Heart left ventricle (tissue), 16 donors: ENCODE data around the gene YWHAH. TPM values are rescaled to one million over a fixed set of nuclear protein-coding genes. Genes with fewer than 3 reads are reported as not detected.

Experiments
- ATAC-seq, 4 donors: fragments of 200-7000 bp; cut with Tn5 transposase; one replicate each; pipeline ENCODE4 v1.9.1; 2020 to 2022; ENCODE audit warnings: moderate library complexity in 4 of 4, mild to moderate bottlenecking in 3 of 4, moderate number of reproducible peaks in 1 of 4
- DNase-seq, 5 donors: peaks; one replicate each; pipeline ENCODE4 v3.0.0-alpha.2; 2020
- H3K27ac ChIP-seq, 12 donors: fragments of 200-600 bp; sonication (generic) in 4 of 12; one replicate each; pipeline versions ENCODE4 v1.5.0 to v1.8.0; 2016 to 2022; ENCODE audit warnings: mild to moderate bottlenecking in 2 of 12
- H3K27me3 ChIP-seq, 9 donors: fragments of 200-600 bp; sonication (generic) in 2 of 9; one replicate each; pipeline versions ENCODE4 v1.5.1 to v1.8.0; 2016 to 2022; ENCODE audit warnings: mild to moderate bottlenecking in 3 of 9
- H3K36me3 ChIP-seq, 9 donors: fragments of 200-600 bp; sonication (generic) in 2 of 9; one replicate each; pipeline versions ENCODE4 v1.5.0 to v1.8.0; 2018 to 2022; ENCODE audit warnings: mild to moderate bottlenecking in 2 of 9
- H3K4me1 ChIP-seq, 12 donors: fragments of 200-600 bp; sonication (generic) in 4 of 12; one replicate each; pipeline versions ENCODE4 v1.5.0 to v1.8.0; 2016 to 2022; ENCODE audit warnings: mild to moderate bottlenecking in 3 of 12
- H3K4me3 ChIP-seq, 12 donors: fragments of 200-600 bp; sonication (generic) in 4 of 12; one replicate each; pipeline versions ENCODE4 v1.5.0 to v1.8.0; 2017 to 2022; ENCODE audit warnings: mild to moderate bottlenecking in 9 of 12, moderate library complexity in 4 of 12
- H3K9me3 ChIP-seq, 12 donors: fragments of 200-600 bp; sonication (generic) in 4 of 12; one replicate each; pipeline versions ENCODE4 v1.5.0 to v1.8.0; 2016 to 2022; ENCODE audit warnings: mild to moderate bottlenecking in 1 of 12
- CTCF ChIP-seq, 12 donors: fragments of 200-600 bp; sonication (generic) in 4 of 12; IDR thresholded peaks; one replicate each; pipeline versions ENCODE4 v1.5.0 to v1.8.0; 2018 to 2022; ENCODE audit warnings: antibody characterized with exemption in 12 of 12, mild to moderate bottlenecking in 5 of 12
- POLR2A ChIP-seq, 2 donors: fragments of 450-650 bp; IDR thresholded peaks; one replicate each; pipeline ENCODE4 v1.6.1; 2017; ENCODE audit warnings: antibody characterized with exemption in 2 of 2, mild to moderate bottlenecking in 2 of 2, moderate library complexity in 2 of 2
- WGBS, 4 donors: extraction: QIAGEN DNeasy Blood & Tissue Kit in 2 of 4; methylation state at CpG; one replicate each; pipeline versions ENCODE4 v1.1.5 to v1.1.7; 2013 to 2018; 5-methylcytosine and 5-hydroxymethylcytosine counted together
- intact Hi-C, 10 donors: fragments of 100-400 bp; cut with DNase I; formaldehyde crosslinking; loops; one replicate each; pipeline versions ENCODE4 v1.11.1 to v1.14.2; 2022
- polyA plus RNA-seq, 2 donors: library from polyadenylated mRNA; stranded (reverse); fragments of 200-250 nt; gene quantifications; one replicate each; pipeline ENCODE4 v1.2.3, GENCODE V29; 2013
- total RNA-seq, 9 donors: library from RNA; depleted of rRNA in 2 of 9; stranded (reverse); fragments of >200 nt in 2 of 9; fragmentation: NEBNext Ultra II Directional in 3 of 9; extraction: Animal tissue kit (Norgen Biotek cat#: 25700) in 3 of 9; gene quantifications; one replicate each; pipeline versions ENCODE4 v1.1.0 to v1.2.4, GENCODE V29; 2016 to 2023
- donor health status: ischemic (EF 13 %, LVEDD 7.1; RV severe dilation, severe dysfunction).
- donor health status: healthy with polysubstance abuse.
- donor health status: DM: no; HTN: yes; CAD: no.
- donor health status: DM: no; HTN: no; CAD: no.
- donor health status: ischemic (EF 25% LVEDD 6.9; RV normal size, moderate dysfunction).
- donor health status: ischemic (EF 25% LVEDD 5.7; RV mildly dilated, moderate dysfunction).
- donor health status: healthy.
- donor health status: DM: yes; HTN: yes; CAD: no.
- donor health status: ischemic (EF 35%, LVEDD 5.7; RV mildly dilated, moderate dysfunction).
- donor health status: nonischemic (EF 11% LVEDD 7.7; RV severe dilation, severe dysfunction).
- donor health status: DM: yes; HTN: yes; CAD: no.
- donor health status: PGD.
- donor health status: ischemic (EF 29% LVEDD 5.4; RV normal size, mild dysfunction).
- donor health status: nonischemic (EF 23%, LVEDD 6.1; RV moderate dilation, normal function).

The YWHAH gene
- total and polyA plus RNA-seq, 11 donors, result 47.2 to 126 (median 84.1) TPM

GRCh38 chr22:31904651-31905050, 39.7 kb upstream of the YWHAH start:
- peaks cover 0 to 70% (median 40%) of the 10 kb centered on the region in 9 donors for H3K36me3 ChIP-seq
- no peak overlapping the region for H3K4me3 ChIP-seq
- no peaks in the 10 kb centered on the region for H3K4me1 ChIP-seq
- H3K27ac ChIP-seq, result no peak overlapping the region
- intact Hi-C loops, result no loop called here
- TF ChIP-seq CTCF (IDR thresholded peaks at IDR 0.05), result no peak
- no peak for TF ChIP-seq POLR2A (IDR thresholded peaks at IDR 0.05)
- ATAC-seq (no peak), DNase-seq (no peak)
- no peaks in the 10 kb centered on the region for H3K9me3 ChIP-seq
- no peaks in the 10 kb centered on the region for H3K27me3 ChIP-seq
- WGBS, 4 donors, result 94 to 98% (median 95%) methylated on average over 3 of the region's 3 CpGs

- intact Hi-C loops, result no loop called here
- H3K4me1 ChIP-seq, result no peaks in the 10 kb centered on the region
These were observed 39.0 kb upstream of the YWHAH start for GRCh38 chr22:31905356-31905755.

DNA sequence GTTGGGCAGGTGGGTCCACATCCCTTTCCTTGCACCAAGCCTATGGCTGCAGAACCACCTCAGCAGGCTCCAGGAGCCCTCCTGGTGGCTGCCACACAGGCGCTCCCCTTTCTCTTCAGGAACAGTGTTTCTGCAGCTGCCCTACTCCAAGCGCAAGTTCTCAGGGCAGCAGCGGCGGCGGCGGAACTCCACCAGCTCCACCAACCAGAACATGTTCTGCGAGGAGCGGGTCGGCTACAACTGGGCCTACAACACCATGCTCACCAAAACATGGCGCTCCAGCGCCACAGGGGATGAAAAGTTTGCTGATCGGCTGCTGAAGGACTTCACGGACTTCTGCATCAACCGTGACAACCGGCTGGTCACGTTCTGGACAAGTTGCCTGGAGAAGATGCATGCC, 38.2 kb upstream of the YWHAH start:
- 94 to 96% (median 96%) methylated on average over 12 to 16 of the region's 16 CpGs; no CpG with 5 or more reads in 1 of the 4 donors for WGBS, 4 donors
- H3K4me3 ChIP-seq, result no peak overlapping the region
- peaks cover 0 to 66% (median 43%) of the 10 kb centered on the region in 9 donors for H3K36me3 ChIP-seq
- H3K4me1 ChIP-seq, result no peaks in the 10 kb centered on the region
- intact Hi-C loops, result no loop called here
- DNase-seq (no peak), ATAC-seq (no peak)
- no peak overlapping the region for H3K27ac ChIP-seq
- H3K9me3 ChIP-seq, result no peaks in the 10 kb centered on the region
- H3K27me3 ChIP-seq, result no peaks in the 10 kb centered on the region
- TF ChIP-seq CTCF (IDR thresholded peaks at IDR 0.05) (no peak), POLR2A (IDR thresholded peaks at IDR 0.05) (no peak)

More at GRCh38 chr22:31905356-31905755, 39.0 kb upstream of the YWHAH start:
- ATAC-seq (no peak), DNase-seq (no peak)
- Histone ChIP-seq H3K9me3 (no peaks in the 10 kb centered on the region), H3K36me3 (peaks cover 0 to 69% (median 39%) of the 10 kb centered on the region in 9 donors), H3K4me3 (no peak overlapping the region), H3K27ac (no peak overlapping the region), H3K27me3 (no peaks in the 10 kb centered on the region)
- WGBS, 4 donors, result 89 to 90% (median 90%) methylated on average over 10 of the region's 10 CpGs
- no peak for TF ChIP-seq POLR2A (IDR thresholded peaks at IDR 0.05)
- no peak for TF ChIP-seq CTCF (IDR thresholded peaks at IDR 0.05)

DNA sequence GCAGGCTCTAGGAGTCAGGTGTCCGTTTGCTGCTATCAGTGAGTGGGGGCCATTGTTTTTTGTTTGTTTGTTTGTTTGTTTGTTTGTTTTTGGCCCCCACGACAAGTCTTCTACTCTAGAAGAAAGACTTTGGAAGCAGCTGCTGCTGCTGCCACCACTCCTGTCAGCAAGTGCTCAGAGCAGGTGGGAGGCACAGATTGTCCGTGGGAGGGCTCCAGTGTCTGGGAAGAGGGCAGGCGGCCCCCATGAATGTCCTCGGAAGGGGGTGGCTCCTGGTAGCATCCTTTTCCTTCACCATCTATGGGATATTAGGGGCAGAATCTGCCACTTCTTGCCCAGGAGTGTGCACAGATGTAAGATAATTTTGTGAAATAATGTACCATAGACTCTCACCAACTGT, 37.8 kb upstream of the YWHAH start:
- ATAC-seq (no peak), DNase-seq (no peak)
- Histone ChIP-seq H3K4me1 (no peaks in the 10 kb centered on the region), H3K27me3 (no peaks in the 10 kb centered on the region), H3K36me3 (peaks cover 0 to 61% (median 40%) of the 10 kb centered on the region in 9 donors), H3K4me3 (no peak overlapping the region), H3K9me3 (no peaks in the 10 kb centered on the region), H3K27ac (no peak overlapping the region)
- TF ChIP-seq CTCF (IDR thresholded peaks at IDR 0.05), result no peak
- TF ChIP-seq POLR2A (IDR thresholded peaks at IDR 0.05), result no peak
- intact Hi-C loops, result no loop called here
- WGBS, 4 donors, result 70 to 88% (median 83%) methylated on average over 5 of the region's 5 CpGs
